H1 (cell line): Measurements from ENCODE around the gene PPP1R18. TPM values are rescaled to one million over a fixed set of nuclear protein-coding genes. Genes with fewer than 3 reads are reported as not detected.

Experiments
- CTCF ChIA-PET: fragments of 300-600 bp; sonication (Branson Sonifier 250); formaldehyde crosslinking; loops from one replicate; lab custom pipeline; 2021; ENCODE audit not compliant: partially characterized antibody; lab: Charles Lee
- POLR2A ChIA-PET: fragments of 300-600 bp; sonication (Branson Sonifier 250); formaldehyde crosslinking; loops from one replicate; lab custom pipeline; 2021; ENCODE audit warnings: inconsistent platforms; ENCODE audit not compliant: partially characterized antibody; lab: Charles Lee
- DNase-seq, 2 experiments: peaks; one replicate each; pipeline versions ENCODE4 v3.0.0 to v3.0.0-alpha.2; 2010 to 2022; ENCODE audit warnings: low spot score in 2 of 2, low read depth in 1 of 2, mixed read lengths in 1 of 2
- FAIRE-seq: peaks from 2 replicates; lab custom pipeline; 2011; peaks lifted over from hg19 to GRCh38; lab: Jason Lieb, UNC
- H2AFZ ChIP-seq: 2 replicates; pipeline ENCODE4 v1.8.1; 2012; ENCODE audit warnings: low read length, inconsistent platforms
- H2AK5ac ChIP-seq: 2 replicates; pipeline ENCODE4 v1.6.1; 2013; ENCODE audit warnings: low read depth, low read length
- H2BK120ac ChIP-seq: replicated peaks from 2 replicates; pipeline ENCODE3; 2013; ENCODE audit warnings: low read depth, low read length, inconsistent platforms
- H2BK12ac ChIP-seq: 2 replicates; pipeline ENCODE4 v1.6.1; 2013; ENCODE audit warnings: low read depth, low read length
- H2BK15ac ChIP-seq: 2 replicates; pipeline ENCODE4 v1.6.1; 2013; ENCODE audit warnings: low read length
- H2BK20ac ChIP-seq: 2 replicates; pipeline ENCODE4 v1.6.1; 2013; ENCODE audit warnings: low read length
- H2BK5ac ChIP-seq: 2 replicates; pipeline ENCODE4 v1.6.1; 2013; ENCODE audit warnings: low read depth, low read length
- H3K14ac ChIP-seq: 2 replicates; pipeline ENCODE4 v1.6.1; 2013; ENCODE audit warnings: inconsistent platforms; ENCODE audit not compliant: insufficient read length
- H3K18ac ChIP-seq: 2 replicates; pipeline ENCODE4 v1.6.1; 2013; ENCODE audit warnings: low read length; ENCODE audit errors: extremely low read depth
- H3K23ac ChIP-seq: 2 replicates; pipeline ENCODE4 v1.6.1; 2013; ENCODE audit warnings: inconsistent platforms; ENCODE audit not compliant: insufficient read length
- H3K23me2 ChIP-seq: 2 replicates; pipeline ENCODE4 v1.6.1; 2013; ENCODE audit warnings: low read depth, low read length
- H3K27ac ChIP-seq: 2 replicates; pipeline ENCODE4 v1.6.1; 2011; ENCODE audit warnings: low read depth, low read length, inconsistent platforms
- H3K27me3 ChIP-seq, 4 experiments: replicated peaks in 1 of 4; 1 replicate in 1 of 4; 2 replicates in 3 of 4; pipeline versions ENCODE4 v1.6.1 to v1.8.1; 2011 to 2013; ENCODE audit warnings: low read length in 3 of 4, mild to moderate bottlenecking in 3 of 4, inconsistent platforms in 2 of 4, mixed read lengths in 2 of 4, moderate library complexity in 1 of 4; ENCODE audit not compliant: control insufficient read depth in 3 of 4, insufficient read depth in 3 of 4; ENCODE audit errors: extremely low read depth in 1 of 4
- H3K36me3 ChIP-seq, 4 experiments: 2 replicates each; pipeline versions ENCODE4 v1.6.1 to v1.8.1; 2011 to 2013; ENCODE audit warnings: mild to moderate bottlenecking in 4 of 4, low read length in 3 of 4, moderate library complexity in 2 of 4, control low read depth in 1 of 4, inconsistent platforms in 1 of 4; ENCODE audit not compliant: insufficient read depth in 4 of 4, control insufficient read depth in 2 of 4
- H3K4ac ChIP-seq: replicated peaks from 2 replicates; pipeline ENCODE3; 2013; ENCODE audit warnings: low read length, low read depth, mixed read lengths, inconsistent platforms; ENCODE audit not compliant: insufficient read length
- H3K4me1 ChIP-seq, 4 experiments: replicated peaks in 1 of 4; 1 replicate in 1 of 4; 2 replicates in 3 of 4; pipeline versions ENCODE4 v1.6.1 to v1.8.1; 2011 to 2013; ENCODE audit warnings: low read length in 3 of 4, inconsistent platforms in 2 of 4, mixed read lengths in 1 of 4; ENCODE audit not compliant: insufficient read depth in 4 of 4, control insufficient read depth in 3 of 4
- H3K4me2 ChIP-seq, 2 experiments: 2 replicates each; pipeline versions ENCODE4 v1.6.1 to v1.8.1; 2011 to 2013; ENCODE audit warnings: low read depth in 2 of 2, low read length in 2 of 2, control low read depth in 1 of 2, inconsistent platforms in 1 of 2, mild to moderate bottlenecking in 1 of 2; ENCODE audit not compliant: insufficient read depth in 1 of 2
- H3K4me3 ChIP-seq, 4 experiments: fragments of 200-600, 300-600 bp in 1 of 4; sonication (generic), shearing (Covaris generic), sonication (Bioruptor Twin) in 1 of 4; 2 replicates each; pipeline versions ENCODE4 v1.5.1 to v1.8.1; 2011 to 2016; ENCODE audit warnings: low read length in 4 of 4, low read depth in 3 of 4, control low read depth in 2 of 4, inconsistent platforms in 2 of 4, mild to moderate bottlenecking in 2 of 4, mixed read lengths in 1 of 4, moderate library complexity in 1 of 4; ENCODE audit not compliant: insufficient read depth in 2 of 4; ENCODE audit errors: extremely low read depth in 1 of 4
- H3K56ac ChIP-seq: replicated peaks from 2 replicates; pipeline ENCODE3; 2013; ENCODE audit warnings: low read depth, mild to moderate bottlenecking, mixed read lengths, low read length, inconsistent platforms; ENCODE audit not compliant: insufficient read length
- H3K79me1 ChIP-seq: 2 replicates; pipeline ENCODE4 v1.6.1; 2013; ENCODE audit warnings: low read depth, low read length, control low read depth
- H3K79me2 ChIP-seq, 2 experiments: 2 replicates each; pipeline versions ENCODE4 v1.6.1 to v1.8.1; 2012 to 2013; ENCODE audit warnings: low read length in 2 of 2, mild to moderate bottlenecking in 2 of 2, inconsistent platforms in 1 of 2; ENCODE audit not compliant: insufficient read depth in 2 of 2, control insufficient read depth in 1 of 2
- H3K9ac ChIP-seq, 4 experiments: replicated peaks in 1 of 4; 1 replicate in 1 of 4; 2 replicates in 3 of 4; pipeline versions ENCODE4 v1.6.1 to v1.8.1; 2011 to 2013; ENCODE audit warnings: low read depth in 3 of 4, low read length in 3 of 4, control low read depth in 2 of 4, mild to moderate bottlenecking in 2 of 4, moderate library complexity in 2 of 4, inconsistent platforms in 1 of 4; ENCODE audit errors: extremely low read depth in 1 of 4
- H3K9me3 ChIP-seq, 2 experiments: 2 replicates each; pipeline versions ENCODE4 v1.6.1 to v1.8.1; 2012 to 2013; ENCODE audit warnings: mild to moderate bottlenecking in 2 of 2, moderate library complexity in 2 of 2, control low read depth in 1 of 2, inconsistent platforms in 1 of 2, low read depth in 1 of 2, low read length in 1 of 2, mixed read lengths in 1 of 2; ENCODE audit not compliant: insufficient read depth in 2 of 2
- H4K20me1 ChIP-seq, 2 experiments: replicated peaks in 1 of 2; 2 replicates each; pipeline versions ENCODE3 to v1.8.1; 2011 to 2013; ENCODE audit warnings: inconsistent platforms in 2 of 2, low read length in 2 of 2, mild to moderate bottlenecking in 1 of 2; ENCODE audit not compliant: insufficient read depth in 2 of 2, control insufficient read depth in 1 of 2
- H4K5ac ChIP-seq: 2 replicates; pipeline ENCODE4 v1.6.1; 2013; ENCODE audit warnings: low read length, low read depth, mixed read lengths, inconsistent platforms; ENCODE audit not compliant: insufficient read length
- H4K8ac ChIP-seq: 2 replicates; pipeline ENCODE4 v1.8.0; 2013; ENCODE audit warnings: mild to moderate bottlenecking, moderate library complexity, low read length, inconsistent platforms; ENCODE audit not compliant: insufficient read depth; ENCODE audit errors: extremely low read depth
- H4K91ac ChIP-seq: replicated peaks from 2 replicates; pipeline ENCODE3; 2013; ENCODE audit warnings: low read length, mixed read lengths, inconsistent platforms; ENCODE audit not compliant: insufficient read length
- EP300 ChIP-seq, 2 experiments: IDR thresholded peaks; 1 replicate in 1 of 2; 2 replicates in 1 of 2; pipeline ENCODE4 v1.6.1; 2011 to 2012; ENCODE audit warnings: low read depth in 2 of 2, low read length in 2 of 2, mild to moderate bottlenecking in 2 of 2, borderline replicate concordance in 1 of 2, inconsistent platforms in 1 of 2, moderate library complexity in 1 of 2
- WGBS, 2 experiments: shearing (Covaris generic) in 1 of 2; methylation state at CpG; one replicate each; pipeline versions ENCODE4 v1.1.6 to v1.1.7; 2013 to 2015; ENCODE audit warnings: low lambda C conversion rate in 2 of 2, mixed read lengths in 2 of 2, inconsistent platforms in 1 of 2, low coverage in 1 of 2, missing lambda C conversion rate in 1 of 2; ENCODE audit not compliant: insufficient replicate concordance in 2 of 2, insufficient coverage in 1 of 2, insufficient read length in 1 of 2; ENCODE audit errors: extremely low coverage in 1 of 2, missing lambda C conversion rate in 1 of 2; 5-methylcytosine and 5-hydroxymethylcytosine counted together
- polyA plus RNA-seq, 7 experiments: library from polyadenylated mRNA; depleted of rRNA in 3 of 7; stranded (reverse) in 5 of 7; unstranded in 2 of 7; fragments of >200 nt in 5 of 7; fragments of 200-250 nt in 2 of 7; gene quantifications; 1 replicate in 5 of 7; 2 replicates in 1 of 7; 4 replicates in 1 of 7; pipeline versions ENCODE4 v1.2.1 to v1.2.3, GENCODE V29; 2011 to 2013; ENCODE audit warnings: missing spikeins in 2 of 7, mixed read lengths in 2 of 7
- total RNA-seq: library from RNA; stranded (reverse); fragmentation: NEBNext Ultra II Directional; extraction: Animal tissue kit (Norgen Biotek cat#: 25700); gene quantifications from 2 replicates; pipeline ENCODE4 v1.2.1, GENCODE V29; 2021

The PPP1R18 gene
- total and polyA plus RNA-seq, 2 of the 8 experiments (the other 6 are each of a cell fraction or from before 2014, with no cell fraction given) = 25.1 to 29.1 TPM

DNA sequence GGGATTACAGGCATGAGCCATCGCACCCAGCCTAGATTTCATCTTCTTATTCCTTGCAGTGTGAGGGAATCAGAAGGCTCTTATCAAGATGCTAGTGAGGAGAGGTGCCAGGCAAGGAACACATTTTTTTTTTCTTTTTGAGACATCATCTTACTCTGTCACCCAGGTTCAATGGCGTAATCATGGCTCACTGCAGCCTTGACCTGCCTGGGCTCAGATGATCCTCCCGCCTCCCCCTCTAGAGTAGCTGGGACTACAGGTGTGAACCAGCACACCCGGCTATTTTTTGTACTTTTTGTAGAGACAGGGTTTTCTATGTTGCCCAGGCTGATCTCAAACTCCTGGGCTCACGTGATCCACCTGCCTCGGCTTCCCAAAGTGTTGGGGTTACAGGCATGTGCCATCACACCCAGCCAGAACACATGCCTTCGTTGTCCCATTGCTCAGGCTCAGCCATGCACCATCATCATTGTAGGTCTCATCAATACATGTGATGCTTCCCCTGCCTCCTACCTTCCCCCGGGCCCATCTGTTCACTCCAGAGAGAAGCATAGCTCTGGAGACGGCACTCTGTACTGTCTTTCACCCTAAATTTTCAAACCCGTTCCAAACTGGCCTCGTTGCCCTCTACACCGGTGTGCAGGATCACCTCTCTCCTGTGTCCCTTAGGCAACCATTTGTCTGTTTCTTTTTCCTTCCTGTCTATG lies 45.9 kb upstream of the PPP1R18 start:
- Histone ChIP-seq H3K23ac (no peak overlapping the region), H3K79me2 (no peaks in the 10 kb centered on the region), H4K20me1 (peaks cover 3 to 9% of the 10 kb centered on the region in 2 experiments), H3K4ac (no peak overlapping the region), H3K9me3 (no peaks in the 10 kb centered on the region), H3K4me3 (no peak overlapping the region), H3K36me3 (peaks cover 11 to 42% (median 23%) of the 10 kb centered on the region in 4 experiments; a peak in 7 of 8 replicates), H4K5ac (no peak overlapping the region), H3K18ac (no peak overlapping the region), H2BK5ac (no peak overlapping the region), H3K23me2 (no peaks in the 10 kb centered on the region), H2AK5ac (no peak overlapping the region), H3K27me3 (no peaks in the 10 kb centered on the region), H3K79me1 (no peaks in the 10 kb centered on the region), H4K8ac (no peak overlapping the region; the same call in 1 of the 2 replicates), H3K27ac (no peak overlapping the region), H4K91ac (no peak overlapping the region), H2BK15ac (no peak overlapping the region), H3K4me2 (no peak overlapping the region), H3K56ac (no peak overlapping the region), H2BK12ac (no peak overlapping the region), H2BK120ac (no peak overlapping the region), H3K9ac (no peak overlapping the region), H2BK20ac (no peak overlapping the region), H2AFZ (no peak overlapping the region), H3K4me1 (no peaks in the 10 kb centered on the region), H3K14ac (no peak overlapping the region)
- WGBS, 2 experiments = 94% methylated on average over 12 of the region's 12 CpGs; no CpG with 5 or more reads in 1 of the 2 experiments
- CTCF ChIA-PET = interaction anchor here (0.6 to 11.8 kb wide), 11 partner anchors 8 to 338 kb away, joined by 3 to 147 read pairs (median 4); partner anchors contain the start of genes ABCF1, MDC1 and TUBB
- POLR2A ChIA-PET = interaction anchor here (1.0 to 35.9 kb wide), 6 partner anchors 4 to 150 kb away, joined by 3 to 732 read pairs (median 337); partner anchors contain the start of genes DHX16, FLOT1, IER3 and MDC1
- no peak for FAIRE-seq
- no peak for TF ChIP-seq EP300 (IDR thresholded peaks at IDR 0.05; ENCODE audit: borderline replicate concordance in 1 of 2, low read depth in 2 of 2, low read length in 2 of 2)
- no peak for DNase-seq
